GM19324 (cell line): ENCODE data around the gene SLC10A7.
A peak's percentile ranks its signal among the peaks of the same experiment; 100 is the strongest.

ENCODE experiments used
- ATAC-seq: cut with Tn5 transposase; IDR thresholded peaks from one replicate; pipeline ENCODE4 v1.9.1; 2021; ENCODE audit warnings: mild to moderate bottlenecking, moderate library complexity; ENCODE audit not compliant: unreplicated experiment, low FRiP score

The SLC10A7 gene

GRCh38 chr4:146273204-146273901, 248.4 kb downstream of the SLC10A7 start:
- ATAC-seq: peak; percentile 50

GRCh38 chr4:146271466-146271865, 250.3 kb downstream of the SLC10A7 start:
- ATAC-seq: no peak

DNA sequence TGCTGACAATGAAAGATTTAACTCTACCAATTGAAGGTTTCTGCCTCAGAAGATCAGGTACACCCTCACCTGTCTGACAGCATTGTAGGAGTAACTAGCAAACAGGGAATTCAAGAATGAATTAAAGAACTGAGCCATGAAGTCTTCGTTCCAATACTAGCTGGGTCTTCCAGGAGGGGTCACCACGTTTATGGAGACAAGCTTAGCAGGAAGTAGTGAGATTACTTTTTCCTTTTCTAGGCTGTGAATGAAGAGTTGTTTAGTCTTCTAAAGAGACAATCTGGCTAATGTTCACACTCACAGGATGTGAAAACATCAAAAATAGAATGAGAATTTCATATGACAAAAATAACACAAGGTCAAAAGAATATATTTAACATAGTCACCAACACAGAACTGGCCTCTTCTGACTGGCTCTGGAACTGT, 252.5 kb downstream of the SLC10A7 start:
- peak; percentile 69 for ATAC-seq

DNA sequence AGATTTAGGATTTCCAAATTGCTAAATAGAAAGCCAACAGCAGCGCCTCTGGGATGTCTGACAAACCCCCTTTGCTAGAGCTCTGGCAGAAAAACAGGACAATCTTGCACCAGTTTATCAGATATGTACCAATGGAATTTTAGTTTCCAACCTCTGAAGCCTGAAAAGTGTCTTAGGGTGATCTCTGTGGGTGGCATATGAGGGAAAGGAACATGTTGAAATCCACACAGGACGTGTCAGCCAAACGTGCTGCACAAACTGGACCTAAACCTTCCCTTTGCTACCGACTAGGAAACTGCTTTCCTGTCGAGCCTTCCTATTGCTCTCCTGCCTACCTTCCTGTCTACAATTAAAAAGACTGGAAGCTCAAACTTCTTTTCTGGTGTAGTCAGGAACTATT, 253.9 kb downstream of the SLC10A7 start:
- no peak for ATAC-seq

- ATAC-seq: no peak
Observed at GRCh38 chr4:146265950-146266490, 255.7 kb downstream of the SLC10A7 start.

- no peak for ATAC-seq
Observed at GRCh38 chr4:146263793-146264192, 257.9 kb downstream of the SLC10A7 start.

DNA sequence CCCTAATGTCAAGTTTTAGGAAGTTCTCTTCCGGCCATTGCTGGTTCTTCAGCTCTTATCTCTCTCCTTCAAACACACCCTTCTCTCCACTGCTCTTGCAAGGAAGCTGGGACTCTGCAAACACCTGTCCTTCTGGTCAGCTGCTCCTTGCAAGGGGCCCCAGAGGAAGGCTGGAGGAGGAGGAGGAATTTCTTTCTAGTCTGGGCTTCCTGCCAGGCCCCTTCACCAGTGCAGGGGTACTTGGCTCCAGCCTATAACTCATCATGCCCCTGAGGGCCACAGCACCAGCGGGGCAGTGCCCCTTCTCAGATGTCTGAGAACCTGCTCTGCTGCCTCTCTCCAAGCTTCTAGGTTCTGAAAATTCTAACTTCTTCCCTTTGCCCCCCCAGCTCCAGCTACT, 260.7 kb downstream of the SLC10A7 start:
- ATAC-seq: no peak

DNA sequence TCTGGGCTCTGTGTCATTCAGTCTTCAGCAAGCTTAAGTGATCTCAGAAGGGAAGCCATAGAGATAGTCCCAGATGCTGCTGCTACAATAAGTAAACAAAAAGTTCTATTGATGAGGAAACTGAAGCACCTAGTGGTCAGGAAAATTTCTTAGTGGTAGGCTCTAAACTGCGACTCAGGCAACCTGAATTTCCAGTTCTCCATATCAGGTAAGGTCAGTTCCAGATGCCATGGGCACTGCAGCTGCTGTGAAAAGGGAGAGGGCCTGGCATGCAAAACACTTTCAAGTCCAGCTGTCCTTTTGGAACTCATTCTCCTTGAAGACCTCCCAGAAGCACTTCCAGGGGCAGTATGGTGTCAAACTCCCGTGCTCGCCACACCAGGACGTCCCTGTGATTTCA, 261.2 kb downstream of the SLC10A7 start:
- no peak for ATAC-seq

DNA sequence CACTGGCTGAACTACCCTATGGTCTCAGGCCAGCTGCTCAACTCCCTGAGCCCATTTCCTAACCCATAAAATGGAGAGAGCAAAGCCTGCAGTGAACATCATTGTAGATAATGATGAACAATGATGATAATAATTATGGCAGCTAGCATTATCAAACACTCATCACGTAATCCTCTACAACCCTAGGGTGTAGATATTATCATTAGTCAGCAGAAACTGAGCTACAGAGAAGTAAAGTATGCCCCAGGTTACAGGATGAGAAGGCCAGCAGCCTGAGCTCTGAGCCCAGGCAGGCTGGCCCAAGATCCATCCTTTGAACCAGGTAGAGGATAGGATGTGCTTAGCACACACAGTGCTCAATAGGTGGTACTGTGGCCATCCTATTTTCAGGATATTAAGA, 264.2 kb downstream of the SLC10A7 start:
- no peak for ATAC-seq

DNA sequence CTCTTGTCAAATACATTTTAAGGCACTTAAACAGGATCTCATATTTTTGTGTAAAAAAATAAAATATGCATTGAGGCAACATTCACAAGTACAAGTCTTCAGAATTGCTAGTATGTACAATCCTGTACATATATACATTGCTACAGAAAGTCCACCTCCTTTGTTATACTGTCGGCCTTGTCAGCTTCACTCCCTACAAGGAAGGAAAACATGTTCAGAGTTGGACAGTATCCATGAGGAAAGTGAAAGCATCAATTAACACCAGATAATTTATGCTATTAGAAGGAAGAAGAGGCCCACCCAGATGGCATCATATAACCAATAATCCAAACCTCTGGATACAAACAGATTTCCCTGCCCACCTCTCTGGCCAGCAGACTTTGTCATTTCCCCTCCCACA, 265.4 kb downstream of the SLC10A7 start:
- ATAC-seq: no peak

- no peak for ATAC-seq
Observed at GRCh38 chr4:146255874-146256273, 265.9 kb downstream of the SLC10A7 start.

- no peak for ATAC-seq
Observed at GRCh38 chr4:146255463-146255862, 266.3 kb downstream of the SLC10A7 start.

- no peak for ATAC-seq
Observed at GRCh38 chr4:146252969-146253611, 268.6 kb downstream of the SLC10A7 start.

DNA sequence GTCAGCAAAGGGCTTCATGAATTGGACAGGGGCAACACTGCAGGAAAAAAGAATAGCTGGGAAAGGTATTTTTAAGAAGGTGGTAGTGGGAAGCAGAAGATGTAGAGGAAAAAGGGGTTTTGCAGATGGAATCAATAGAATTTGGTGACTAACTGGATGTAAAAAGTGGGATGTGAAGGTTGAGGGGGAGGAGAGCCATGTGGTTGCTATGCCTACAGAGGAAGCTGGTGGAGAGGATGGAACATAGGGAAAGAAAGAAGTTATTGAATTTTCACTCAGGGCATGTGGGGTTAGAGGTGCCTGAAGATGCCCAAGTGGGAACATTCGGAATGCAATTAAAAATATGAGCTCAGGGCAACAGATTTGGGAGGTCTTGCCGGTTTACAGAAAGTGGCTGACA, 274.4 kb downstream of the SLC10A7 start:
- ATAC-seq: no peak

DNA sequence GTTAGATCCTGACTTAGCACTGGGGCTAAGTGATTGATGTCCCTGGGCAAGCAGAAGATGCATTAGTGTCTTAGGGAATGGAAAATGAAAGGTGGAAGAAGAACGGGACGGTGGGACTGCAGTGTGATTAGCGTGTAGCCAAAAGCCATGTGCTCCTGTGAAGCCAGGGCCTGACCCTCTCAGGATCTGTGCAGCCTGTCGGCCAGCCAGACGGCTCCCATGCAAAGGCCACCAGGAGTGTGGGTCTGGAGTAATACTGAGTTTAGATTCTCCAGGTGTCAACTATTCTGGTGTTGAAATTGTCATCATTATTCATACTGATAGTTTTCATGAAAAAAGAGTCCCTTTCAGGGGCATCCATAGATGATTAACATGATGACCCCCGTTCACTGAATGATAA, 275.4 kb downstream of the SLC10A7 start:
- no peak for ATAC-seq

GRCh38 chr4:146245850-146246249, 275.9 kb downstream of the SLC10A7 start:
- no peak for ATAC-seq

- no peak for ATAC-seq
Observed at GRCh38 chr4:146245246-146245645, 276.5 kb downstream of the SLC10A7 start.

GRCh38 chr4:146244496-146244895, 277.2 kb downstream of the SLC10A7 start:
- no peak for ATAC-seq

DNA sequence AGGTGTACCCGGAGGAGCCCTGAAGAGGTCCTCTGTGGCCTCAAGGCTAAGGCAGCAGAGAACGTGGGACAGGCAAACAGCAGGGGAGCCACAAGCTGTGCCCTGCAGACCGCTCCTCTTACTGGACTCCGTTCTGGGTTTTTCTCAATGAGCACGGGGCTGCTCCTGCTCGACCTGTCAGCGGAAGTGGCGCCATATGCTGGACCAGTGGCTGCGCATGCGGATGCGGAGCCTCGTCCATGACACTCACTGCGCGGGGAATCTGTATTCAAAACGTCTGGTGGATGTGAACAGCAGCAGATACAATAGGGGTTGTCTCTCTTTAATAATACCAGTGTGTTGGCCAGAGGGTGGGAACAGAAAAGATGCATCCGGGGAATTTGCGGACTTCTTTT, 277.9 kb downstream of the SLC10A7 start:
- ATAC-seq: no peak

DNA sequence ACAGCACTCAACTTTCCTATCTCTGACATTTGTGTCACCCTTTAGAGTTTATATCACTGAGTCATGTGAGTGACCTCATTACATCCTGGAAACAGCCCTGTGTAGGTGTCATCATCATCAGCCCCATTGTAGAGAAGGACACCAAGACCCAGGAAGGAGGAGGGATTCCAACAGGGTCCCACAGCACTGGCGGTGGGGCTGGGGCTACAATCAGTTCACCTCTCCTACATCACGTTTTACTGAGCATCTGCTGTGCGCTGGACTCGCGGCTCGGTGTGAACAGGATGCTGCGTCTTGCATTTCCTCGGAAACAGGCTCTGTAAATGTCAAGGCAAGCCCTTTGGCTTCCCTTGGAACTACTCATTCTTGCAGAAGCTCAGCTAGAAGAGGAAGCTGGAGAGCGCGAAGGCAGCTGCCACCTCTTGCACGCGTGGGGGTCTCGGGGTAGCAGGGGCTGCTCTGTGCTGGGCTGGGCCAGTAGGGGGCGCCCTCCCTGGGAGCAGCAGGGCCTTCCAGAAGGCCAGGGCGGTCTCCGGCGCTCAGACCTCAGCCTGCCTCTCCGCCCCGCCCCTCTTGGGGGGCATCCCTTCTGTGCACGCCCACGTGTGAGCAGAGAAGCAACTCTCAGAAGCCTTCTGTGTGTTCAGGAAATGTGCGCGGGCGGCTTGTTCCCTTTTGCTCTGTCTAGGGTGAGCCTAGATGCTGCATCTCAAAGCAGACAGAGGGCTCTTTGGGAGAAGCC, 278.4 kb downstream of the SLC10A7 start:
- ATAC-seq: peak; percentile 48

GRCh38 chr4:146238107-146238506, 283.6 kb downstream of the SLC10A7 start:
- ATAC-seq: no peak
